ENCODE results near the gene LARP4.

The LARP4 gene

GRCh38 chr12:50527359-50527726 is 126.7 kb downstream of the LARP4 start:
- Histone ChIP-seq H3K36me3 (ENCODE audit: low read length) (no peaks in the 10 kb centered on the region), H3K9me3 (ENCODE audit: insufficient read depth, low read length) (no peaks in the 10 kb centered on the region), H4K20me1 (ENCODE audit: low read depth, low read length) (no peaks in the 10 kb centered on the region), H2AFZ (ENCODE audit: low read depth, low read length, severe bottlenecking) (no peak overlapping the region), H3K27me3 (ENCODE audit: low read length) (no peaks in the 10 kb centered on the region), H3K4me2 (ENCODE audit: low read depth, low read length, poor library complexity, severe bottlenecking) (no peak overlapping the region), H3K4me3 (ENCODE audit: insufficient read depth, low read length, poor library complexity, severe bottlenecking) (no peak overlapping the region), H3F3A (ENCODE audit: insufficient read depth) (no peaks in the 10 kb centered on the region), H3K27ac (ENCODE audit: low read depth, low read length) (no peak overlapping the region), H3K79me2 (ENCODE audit: insufficient read depth, low read length) (peaks cover 8% of the 10 kb centered on the region; the same call in 1 of the 2 replicates), H3K9ac (ENCODE audit: low read length) (no peak overlapping the region), H3K9me2 (replicated peaks; ENCODE audit: insufficient read depth, low read length) (no peaks in the 10 kb centered on the region)
- TF ChIP-seq EZH2phosphoT487 (conservative IDR thresholded peaks at IDR 0.05; ENCODE audit: low read length), result no peak
- TF ChIP-seq, protein P1, sequence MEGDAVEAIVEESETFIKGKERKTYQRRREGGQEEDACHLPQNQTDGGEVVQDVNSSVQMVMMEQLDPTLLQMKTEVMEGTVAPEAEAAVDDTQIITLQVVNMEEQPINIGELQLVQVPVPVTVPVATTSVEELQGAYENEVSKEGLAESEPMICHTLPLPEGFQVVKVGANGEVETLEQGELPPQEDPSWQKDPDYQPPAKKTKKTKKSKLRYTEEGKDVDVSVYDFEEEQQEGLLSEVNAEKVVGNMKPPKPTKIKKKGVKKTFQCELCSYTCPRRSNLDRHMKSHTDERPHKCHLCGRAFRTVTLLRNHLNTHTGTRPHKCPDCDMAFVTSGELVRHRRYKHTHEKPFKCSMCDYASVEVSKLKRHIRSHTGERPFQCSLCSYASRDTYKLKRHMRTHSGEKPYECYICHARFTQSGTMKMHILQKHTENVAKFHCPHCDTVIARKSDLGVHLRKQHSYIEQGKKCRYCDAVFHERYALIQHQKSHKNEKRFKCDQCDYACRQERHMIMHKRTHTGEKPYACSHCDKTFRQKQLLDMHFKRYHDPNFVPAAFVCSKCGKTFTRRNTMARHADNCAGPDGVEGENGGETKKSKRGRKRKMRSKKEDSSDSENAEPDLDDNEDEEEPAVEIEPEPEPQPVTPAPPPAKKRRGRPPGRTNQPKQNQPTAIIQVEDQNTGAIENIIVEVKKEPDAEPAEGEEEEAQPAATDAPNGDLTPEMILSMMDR (IDR thresholded peaks at IDR 0.05; ENCODE audit: insufficient read depth, low read length, poor library complexity, severe bottlenecking), result no peak

DNA sequence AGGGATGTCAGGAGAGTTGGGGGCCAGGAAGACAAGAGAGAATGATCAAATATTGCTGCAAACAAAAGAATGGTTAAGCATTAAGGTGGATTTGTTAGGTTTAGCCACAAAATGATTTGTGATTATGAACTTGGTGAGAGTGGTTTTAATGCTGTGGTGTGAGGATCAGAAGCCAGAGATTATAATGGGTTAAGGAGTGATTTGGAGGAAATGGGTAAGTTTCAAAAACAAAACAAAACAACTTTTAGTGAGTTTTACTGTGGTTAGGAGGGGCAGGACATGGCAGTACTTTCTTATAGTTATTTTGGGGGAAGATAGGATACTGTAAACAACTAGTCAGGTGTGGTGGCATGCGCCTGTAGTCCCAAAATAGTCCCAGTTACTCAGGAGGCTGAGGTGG is 128.1 kb downstream of the LARP4 start:
- H3K9me2 ChIP-seq (replicated peaks; ENCODE audit: insufficient read depth, low read length), result no peaks in the 10 kb centered on the region
- no peak overlapping the region for H2AFZ ChIP-seq (ENCODE audit: low read depth, low read length, severe bottlenecking)
- no peaks in the 10 kb centered on the region for H3K9me3 ChIP-seq (ENCODE audit: insufficient read depth, low read length)
- no peaks in the 10 kb centered on the region for H3K27me3 ChIP-seq (ENCODE audit: low read length)
- no peak overlapping the region for H3K27ac ChIP-seq (ENCODE audit: low read depth, low read length)
- H3K36me3 ChIP-seq (ENCODE audit: low read length), result no peaks in the 10 kb centered on the region
- no peak overlapping the region for H3K4me2 ChIP-seq (ENCODE audit: low read depth, low read length, poor library complexity, severe bottlenecking)
- H3K9ac ChIP-seq (ENCODE audit: low read length), result no peak overlapping the region
- TF ChIP-seq EZH2phosphoT487 (conservative IDR thresholded peaks at IDR 0.05; ENCODE audit: low read length), result no peak
- no peaks in the 10 kb centered on the region for H3F3A ChIP-seq (ENCODE audit: insufficient read depth)
- H4K20me1 ChIP-seq (ENCODE audit: low read depth, low read length), result no peaks in the 10 kb centered on the region
- no peak overlapping the region for H3K4me3 ChIP-seq (ENCODE audit: insufficient read depth, low read length, poor library complexity, severe bottlenecking)
- peaks cover 3% of the 10 kb centered on the region; the same call in 1 of the 2 replicates for H3K79me2 ChIP-seq (ENCODE audit: insufficient read depth, low read length)

GRCh38 chr12:50529345-50529744 is 128.7 kb downstream of the LARP4 start:
- no peaks in the 10 kb centered on the region for H4K20me1 ChIP-seq (ENCODE audit: low read depth, low read length)
- no peaks in the 10 kb centered on the region for H3K27me3 ChIP-seq (ENCODE audit: low read length)
- H3K9me2 ChIP-seq (replicated peaks; ENCODE audit: insufficient read depth, low read length), result no peaks in the 10 kb centered on the region
- H3K36me3 ChIP-seq (ENCODE audit: low read length), result no peaks in the 10 kb centered on the region
- TF ChIP-seq EZH2phosphoT487 (conservative IDR thresholded peaks at IDR 0.05; ENCODE audit: low read length), result no peak
- TF ChIP-seq, protein P1 (IDR thresholded peaks at IDR 0.05; ENCODE audit: insufficient read depth, low read length, poor library complexity, severe bottlenecking), result no peak
- no peaks in the 10 kb centered on the region for H3K9me3 ChIP-seq (ENCODE audit: insufficient read depth, low read length)
- H3F3A ChIP-seq (ENCODE audit: insufficient read depth), result no peaks in the 10 kb centered on the region
- H3K4me2 ChIP-seq (ENCODE audit: low read depth, low read length, poor library complexity, severe bottlenecking), result no peak overlapping the region
- peaks cover 4% of the 10 kb centered on the region; the same call in 1 of the 2 replicates for H3K79me2 ChIP-seq (ENCODE audit: insufficient read depth, low read length)
- H3K9ac ChIP-seq (ENCODE audit: low read length), result no peak overlapping the region
- H3K27ac ChIP-seq (ENCODE audit: low read depth, low read length), result no peak overlapping the region
- H3K4me3 ChIP-seq (ENCODE audit: insufficient read depth, low read length, poor library complexity, severe bottlenecking), result no peak overlapping the region
- no peak overlapping the region for H2AFZ ChIP-seq (ENCODE audit: low read depth, low read length, severe bottlenecking)

All from SU-DHL-6 (cell line).